Endothelial cell of umbilical vein (primary cell): Measurements from ENCODE around the gene GATA3.

Experiments
- JUN ChIP-seq: IDR thresholded peaks from 2 replicates; pipeline ENCODE4 v1.6.1; 2011; ENCODE audit warnings: borderline replicate concordance, low read depth; ENCODE audit not compliant: insufficient read length, insufficient read depth
- POLR2A ChIP-seq: IDR thresholded peaks from 2 replicates; pipeline ENCODE4 v1.6.1; 2012; ENCODE audit warnings: low read depth, mild to moderate bottlenecking, control low read depth, low read length
- POLR2AphosphoS5 ChIP-seq: IDR thresholded peaks from 2 replicates; pipeline ENCODE4 v1.6.1; 2012; ENCODE audit warnings: low read depth, mild to moderate bottlenecking, control low read depth, low read length, moderate library complexity; ENCODE audit not compliant: insufficient read depth
- TF ChIP-seq, protein P1 (sequence below), 2 donors: IDR thresholded peaks; 1 replicate in 1 of 2; 2 replicates in 1 of 2; pipeline ENCODE4 v1.5.1; 2011; ENCODE audit warnings: low read length in 2 of 2, mild to moderate bottlenecking in 2 of 2, moderate library complexity in 2 of 2, control low read depth in 1 of 2, inconsistent platforms in 1 of 2, low read depth in 1 of 2; ENCODE audit not compliant: insufficient read depth in 1 of 2; ENCODE audit errors: extremely low read depth in 1 of 2

- TF ChIP-seq POLR2A: no peak
- TF ChIP-seq, protein P1, sequence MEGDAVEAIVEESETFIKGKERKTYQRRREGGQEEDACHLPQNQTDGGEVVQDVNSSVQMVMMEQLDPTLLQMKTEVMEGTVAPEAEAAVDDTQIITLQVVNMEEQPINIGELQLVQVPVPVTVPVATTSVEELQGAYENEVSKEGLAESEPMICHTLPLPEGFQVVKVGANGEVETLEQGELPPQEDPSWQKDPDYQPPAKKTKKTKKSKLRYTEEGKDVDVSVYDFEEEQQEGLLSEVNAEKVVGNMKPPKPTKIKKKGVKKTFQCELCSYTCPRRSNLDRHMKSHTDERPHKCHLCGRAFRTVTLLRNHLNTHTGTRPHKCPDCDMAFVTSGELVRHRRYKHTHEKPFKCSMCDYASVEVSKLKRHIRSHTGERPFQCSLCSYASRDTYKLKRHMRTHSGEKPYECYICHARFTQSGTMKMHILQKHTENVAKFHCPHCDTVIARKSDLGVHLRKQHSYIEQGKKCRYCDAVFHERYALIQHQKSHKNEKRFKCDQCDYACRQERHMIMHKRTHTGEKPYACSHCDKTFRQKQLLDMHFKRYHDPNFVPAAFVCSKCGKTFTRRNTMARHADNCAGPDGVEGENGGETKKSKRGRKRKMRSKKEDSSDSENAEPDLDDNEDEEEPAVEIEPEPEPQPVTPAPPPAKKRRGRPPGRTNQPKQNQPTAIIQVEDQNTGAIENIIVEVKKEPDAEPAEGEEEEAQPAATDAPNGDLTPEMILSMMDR (IDR thresholded peaks at IDR 0.05; ENCODE audit: extremely low read depth in 1 of 2, insufficient read depth in 1 of 2, low read depth in 1 of 2, low read length in 2 of 2): no peak
- TF ChIP-seq JUN: no peak
- peak; percentile 27 for TF ChIP-seq POLR2AphosphoS5
Measured at GRCh38 chr10:8055420-8056349, 1.2 kb downstream of the GATA3 start.
